ENCODE data around the gene LRMDA.

Gene LRMDA

GRCh38 chr10:75408911-75409885, 22.2 kb upstream of the LRMDA start (continued):
- no peak for TF ChIP-seq ZNF394 (tag by site-specific recombination; IDR thresholded peaks at IDR 0.05; ENCODE audit: borderline replicate concordance)
- TF ChIP-seq ZNF266 (tag by site-specific recombination; IDR thresholded peaks at IDR 0.05; ENCODE audit: low read depth), result no peak
- no peak for TF ChIP-seq ZNF707 (tag by site-specific recombination; IDR thresholded peaks at IDR 0.05)
- TF ChIP-seq ZNF623 (tag by site-specific recombination; IDR thresholded peaks at IDR 0.05), result no peak
- TF ChIP-seq TRIM28 (IDR thresholded peaks at IDR 0.05; ENCODE audit: borderline replicate concordance, low read length), result no peak
- TF ChIP-seq ZBTB26 (tag by site-specific recombination; optimal IDR thresholded peaks at IDR 0.05), result peak; percentile 59
- 0 out of 2 replicates have a peak, but pooled peaks have one; percentile 51 for TF ChIP-seq ZBTB8A (tag by site-specific recombination; IDR thresholded peaks at IDR 0.05)
- no peak for TF ChIP-seq TCF7L2 (IDR thresholded peaks at IDR 0.05; ENCODE audit: borderline replicate concordance, low read depth, low read length)
- TF ChIP-seq ZNF112 (tag by site-specific recombination; IDR thresholded peaks at IDR 0.05), result no peak
- 0 out of 2 replicates have a peak, but pooled peaks have one; percentile 11 for TF ChIP-seq PRDM4 (tag by site-specific recombination; IDR thresholded peaks at IDR 0.05)
- 0 out of 2 replicates have a peak, but pooled peaks have one; percentile 45 for TF ChIP-seq WT1 (tag by site-specific recombination; IDR thresholded peaks at IDR 0.05)
- peak; percentile 53 for TF ChIP-seq ZNF600 (tag by site-specific recombination; IDR thresholded peaks at IDR 0.05)
- TF ChIP-seq HOXA7 (CRISPR knock-in tag; IDR thresholded peaks at IDR 0.05; ENCODE audit: borderline replicate concordance), result no peak
- peak; percentile 54; the same call in 1 of the 2 replicates for TF ChIP-seq ZNF16 (tag by site-specific recombination; IDR thresholded peaks at IDR 0.05; ENCODE audit: low read depth)
- TF ChIP-seq SP3 (tag by site-specific recombination; IDR thresholded peaks at IDR 0.05), result peak; percentile 68
- TF ChIP-seq ZNF335 (tag by site-specific recombination; conservative IDR thresholded peaks at IDR 0.05), result peak; percentile 99
- TF ChIP-seq CTCF (tag by site-specific recombination; IDR thresholded peaks at IDR 0.05), result no peak; the same call in 1 of the 2 replicates
- no peak for TF ChIP-seq ZNF184 (tag by site-specific recombination; IDR thresholded peaks at IDR 0.05)
- no peak for TF ChIP-seq PRDM1 (tag by site-specific recombination; IDR thresholded peaks at IDR 0.05)
- TF ChIP-seq MZF1 (tag by site-specific recombination; IDR thresholded peaks at IDR 0.05; ENCODE audit: borderline replicate concordance), result no peak
- TF ChIP-seq ZBTB49 (tag by site-specific recombination; IDR thresholded peaks at IDR 0.05; ENCODE audit: low read depth), result no peak
- peak; percentile 13; the same call in 1 of the 2 replicates for TF ChIP-seq KLF7 (tag by site-specific recombination; IDR thresholded peaks at IDR 0.05; ENCODE audit: borderline replicate concordance)
- TF ChIP-seq PBX3 (CRISPR knock-in tag; IDR thresholded peaks at IDR 0.05), result no peak
- no peak for TF ChIP-seq ZNF530 (tag by site-specific recombination; IDR thresholded peaks at IDR 0.05; ENCODE audit: low read depth)
- no peak for TF ChIP-seq ZNF548 (tag by site-specific recombination; IDR thresholded peaks at IDR 0.05)
- TF ChIP-seq ZNF174 (tag by site-specific recombination; IDR thresholded peaks at IDR 0.05), result no peak
- no peak for TF ChIP-seq ZNF776 (tag by site-specific recombination; IDR thresholded peaks at IDR 0.05; ENCODE audit: borderline replicate concordance)
- TF ChIP-seq KLF10 (tag by site-specific recombination; IDR thresholded peaks at IDR 0.05), result peak; percentile 43
- TF ChIP-seq SP2 (tag by site-specific recombination; IDR thresholded peaks at IDR 0.05), result peak; percentile 86
